ENCODE results near the gene PRPSAP1. TPM values are rescaled to one million over a fixed set of nuclear protein-coding genes. Genes with fewer than 3 reads are reported as not detected.

The PRPSAP1 gene
- total and polyA plus RNA-seq, 2 of the 8 experiments (the other 6 are each of a cell fraction or from before 2014, with no cell fraction given), result 32.0 to 54.2 TPM

- Histone ChIP-seq H3K4me2 (ENCODE audit: insufficient read depth in 1 of 2, low read depth in 2 of 2, low read length in 2 of 2) (no peak overlapping the region), H3K36me3 (ENCODE audit: control insufficient read depth in 2 of 4, insufficient read depth in 4 of 4, low read length in 3 of 4) (peaks cover 3 to 36% (median 9%) of the 10 kb centered on the region in 4 experiments; a peak in 5 of 8 replicates), H2BK20ac (ENCODE audit: low read length) (no peak overlapping the region), H2AFZ (ENCODE audit: low read length) (no peak overlapping the region), H3K23me2 (ENCODE audit: low read depth, low read length) (no peaks in the 10 kb centered on the region), H4K5ac (ENCODE audit: insufficient read length, low read depth, low read length) (no peak overlapping the region), H3K9ac (replicated peaks in 1 of 4; ENCODE audit: extremely low read depth in 1 of 4, low read depth in 3 of 4, low read length in 3 of 4) (no peak overlapping the region), H2BK15ac (ENCODE audit: low read length) (no peak overlapping the region), H3K4me3 (ENCODE audit: extremely low read depth in 1 of 4, insufficient read depth in 2 of 4, low read depth in 3 of 4, low read length in 4 of 4) (no peak overlapping the region), H3K9me3 (ENCODE audit: insufficient read depth in 2 of 2, low read depth in 1 of 2, low read length in 1 of 2) (no peaks in the 10 kb centered on the region), H3K4ac (replicated peaks; ENCODE audit: insufficient read length, low read depth, low read length) (no peak overlapping the region), H3K79me2 (ENCODE audit: control insufficient read depth in 1 of 2, insufficient read depth in 2 of 2, low read length in 2 of 2) (no peaks in the 10 kb centered on the region), H2BK5ac (ENCODE audit: low read depth, low read length) (no peak overlapping the region), H3K18ac (ENCODE audit: extremely low read depth, low read length) (no peak overlapping the region), H3K79me1 (ENCODE audit: low read depth, low read length) (peaks cover 2% of the 10 kb centered on the region; the same call in 1 of the 2 replicates), H3K27me3 (replicated peaks in 1 of 4; ENCODE audit: control insufficient read depth in 3 of 4, extremely low read depth in 1 of 4, insufficient read depth in 3 of 4, low read length in 3 of 4) (no peaks in the 10 kb centered on the region), H4K20me1 (replicated peaks in 1 of 2; ENCODE audit: control insufficient read depth in 1 of 2, insufficient read depth in 2 of 2, low read length in 2 of 2) (peaks cover 0 to 2% of the 10 kb centered on the region in 2 experiments), H2BK120ac (replicated peaks; ENCODE audit: low read depth, low read length) (no peak overlapping the region), H3K4me1 (replicated peaks in 1 of 4; ENCODE audit: control insufficient read depth in 3 of 4, insufficient read depth in 4 of 4, low read length in 3 of 4) (no peaks in the 10 kb centered on the region), H3K14ac (ENCODE audit: insufficient read length) (no peak overlapping the region), H3K27ac (ENCODE audit: low read depth, low read length) (no peak overlapping the region), H4K8ac (ENCODE audit: extremely low read depth, insufficient read depth, low read length) (no peak overlapping the region), H2BK12ac (ENCODE audit: low read depth, low read length) (no peak overlapping the region), H4K91ac (replicated peaks; ENCODE audit: insufficient read length, low read length) (no peak overlapping the region), H2AK5ac (ENCODE audit: low read depth, low read length) (no peak overlapping the region), H3K23ac (ENCODE audit: insufficient read length) (no peak overlapping the region), H3K56ac (replicated peaks; ENCODE audit: insufficient read length, low read depth, low read length) (no peak overlapping the region)
- POLR2A ChIA-PET (ENCODE audit: partially characterized antibody), result no interaction called here
- CTCF ChIA-PET (ENCODE audit: partially characterized antibody), result interaction anchor here (0.7 to 2.2 kb wide), 5 partner anchors 25 to 70 kb away, joined by 3 to 8 read pairs (median 5); no protein-coding TSS in a partner anchor
- WGBS, 2 experiments (ENCODE audit: extremely low coverage in 1 of 2, insufficient coverage in 1 of 2, insufficient read length in 1 of 2, insufficient replicate concordance in 2 of 2, low coverage in 1 of 2, low lambda C conversion rate in 2 of 2, missing lambda C conversion rate in 1 of 2), result 90% methylated on average over 6 of the region's 6 CpGs; no CpG with 5 or more reads in 1 of the 2 experiments
- DNase-seq (ENCODE audit: low read depth in 1 of 2, low spot score in 2 of 2), result no peak
- no peak for FAIRE-seq
- no peak for TF ChIP-seq RFX5 (IDR thresholded peaks at IDR 0.05; ENCODE audit: borderline replicate concordance, low read depth, low read length)
- no peak for TF ChIP-seq CTCF (IDR thresholded peaks at IDR 0.05; ENCODE audit: control extremely low read depth in 1 of 3, insufficient read depth in 1 of 3, low read depth in 1 of 3, low read length in 3 of 3)
- no peak for TF ChIP-seq SP4 (IDR thresholded peaks at IDR 0.05; ENCODE audit: low read length)
- TF ChIP-seq RBBP5 (IDR thresholded peaks at IDR 0.05; ENCODE audit: borderline replicate concordance, low read depth, low read length), result no peak
- no peak for TF ChIP-seq TAF7 (optimal IDR thresholded peaks at IDR 0.05; ENCODE audit: borderline replicate concordance, low read depth, low read length)
- no peak for TF ChIP-seq CBX8 (IDR thresholded peaks at IDR 0.05; ENCODE audit: borderline replicate concordance, low read depth, low read length)
- TF ChIP-seq SRF (IDR thresholded peaks at IDR 0.05; ENCODE audit: low read depth, low read length), result no peak
- no peak for TF ChIP-seq JUND (IDR thresholded peaks at IDR 0.05; ENCODE audit: low read length)
- TF ChIP-seq MAFK (IDR thresholded peaks at IDR 0.05; ENCODE audit: low read depth, low read length), result no peak
- TF ChIP-seq CEBPB (IDR thresholded peaks at IDR 0.05; ENCODE audit: low read depth, low read length), result no peak
- no peak for TF ChIP-seq SIX5 (IDR thresholded peaks at IDR 0.05; ENCODE audit: low read depth, low read length)
- no peak for TF ChIP-seq GTF2F1 (IDR thresholded peaks at IDR 0.05; ENCODE audit: borderline replicate concordance, low read depth, low read length)
- TF ChIP-seq TBP (IDR thresholded peaks at IDR 0.05; ENCODE audit: low read depth, low read length), result no peak
Measured at GRCh38 chr17:76327696-76328095, 26.0 kb downstream of the PRPSAP1 start.
